H1 (cell line): ENCODE measurements around the gene MAP7D2. TPM values are rescaled to one million over a fixed set of nuclear protein-coding genes. Genes with fewer than 3 reads are reported as not detected.

Experiments used
- CTCF ChIA-PET: fragments of 300-600 bp; sonication (Branson Sonifier 250); formaldehyde crosslinking; loops from one replicate; lab custom pipeline; 2021; ENCODE audit not compliant: partially characterized antibody; lab: Charles Lee
- POLR2A ChIA-PET: fragments of 300-600 bp; sonication (Branson Sonifier 250); formaldehyde crosslinking; loops from one replicate; lab custom pipeline; 2021; ENCODE audit warnings: inconsistent platforms; ENCODE audit not compliant: partially characterized antibody; lab: Charles Lee
- DNase-seq, 2 experiments: peaks; one replicate each; pipeline versions ENCODE4 v3.0.0 to v3.0.0-alpha.2; 2010 to 2022; ENCODE audit warnings: low spot score in 2 of 2, low read depth in 1 of 2, mixed read lengths in 1 of 2
- FAIRE-seq: peaks from 2 replicates; lab custom pipeline; 2011; peaks lifted over from hg19 to GRCh38; lab: Jason Lieb, UNC
- H2AFZ ChIP-seq: 2 replicates; pipeline ENCODE4 v1.8.1; 2012; ENCODE audit warnings: low read length, inconsistent platforms
- H2AK5ac ChIP-seq: 2 replicates; pipeline ENCODE4 v1.6.1; 2013; ENCODE audit warnings: low read depth, low read length
- H2BK120ac ChIP-seq: replicated peaks from 2 replicates; pipeline ENCODE3; 2013; ENCODE audit warnings: low read depth, low read length, inconsistent platforms
- H2BK12ac ChIP-seq: 2 replicates; pipeline ENCODE4 v1.6.1; 2013; ENCODE audit warnings: low read depth, low read length
- H2BK15ac ChIP-seq: 2 replicates; pipeline ENCODE4 v1.6.1; 2013; ENCODE audit warnings: low read length
- H2BK20ac ChIP-seq: 2 replicates; pipeline ENCODE4 v1.6.1; 2013; ENCODE audit warnings: low read length
- H2BK5ac ChIP-seq: 2 replicates; pipeline ENCODE4 v1.6.1; 2013; ENCODE audit warnings: low read depth, low read length
- H3K14ac ChIP-seq: 2 replicates; pipeline ENCODE4 v1.6.1; 2013; ENCODE audit warnings: inconsistent platforms; ENCODE audit not compliant: insufficient read length
- H3K18ac ChIP-seq: 2 replicates; pipeline ENCODE4 v1.6.1; 2013; ENCODE audit warnings: low read length; ENCODE audit errors: extremely low read depth
- H3K23ac ChIP-seq: 2 replicates; pipeline ENCODE4 v1.6.1; 2013; ENCODE audit warnings: inconsistent platforms; ENCODE audit not compliant: insufficient read length
- H3K23me2 ChIP-seq: 2 replicates; pipeline ENCODE4 v1.6.1; 2013; ENCODE audit warnings: low read depth, low read length
- H3K27ac ChIP-seq: 2 replicates; pipeline ENCODE4 v1.6.1; 2011; ENCODE audit warnings: low read depth, low read length, inconsistent platforms
- H3K27me3 ChIP-seq, 4 experiments: replicated peaks in 1 of 4; 1 replicate in 1 of 4; 2 replicates in 3 of 4; pipeline versions ENCODE4 v1.6.1 to v1.8.1; 2011 to 2013; ENCODE audit warnings: low read length in 3 of 4, mild to moderate bottlenecking in 3 of 4, inconsistent platforms in 2 of 4, mixed read lengths in 2 of 4, moderate library complexity in 1 of 4; ENCODE audit not compliant: control insufficient read depth in 3 of 4, insufficient read depth in 3 of 4; ENCODE audit errors: extremely low read depth in 1 of 4
- H3K36me3 ChIP-seq, 4 experiments: 2 replicates each; pipeline versions ENCODE4 v1.6.1 to v1.8.1; 2011 to 2013; ENCODE audit warnings: mild to moderate bottlenecking in 4 of 4, low read length in 3 of 4, moderate library complexity in 2 of 4, control low read depth in 1 of 4, inconsistent platforms in 1 of 4; ENCODE audit not compliant: insufficient read depth in 4 of 4, control insufficient read depth in 2 of 4
- H3K4ac ChIP-seq: replicated peaks from 2 replicates; pipeline ENCODE3; 2013; ENCODE audit warnings: low read length, low read depth, mixed read lengths, inconsistent platforms; ENCODE audit not compliant: insufficient read length
- H3K4me1 ChIP-seq, 4 experiments: replicated peaks in 1 of 4; 1 replicate in 1 of 4; 2 replicates in 3 of 4; pipeline versions ENCODE4 v1.6.1 to v1.8.1; 2011 to 2013; ENCODE audit warnings: low read length in 3 of 4, inconsistent platforms in 2 of 4, mixed read lengths in 1 of 4; ENCODE audit not compliant: insufficient read depth in 4 of 4, control insufficient read depth in 3 of 4
- H3K4me2 ChIP-seq, 2 experiments: 2 replicates each; pipeline versions ENCODE4 v1.6.1 to v1.8.1; 2011 to 2013; ENCODE audit warnings: low read depth in 2 of 2, low read length in 2 of 2, control low read depth in 1 of 2, inconsistent platforms in 1 of 2, mild to moderate bottlenecking in 1 of 2; ENCODE audit not compliant: insufficient read depth in 1 of 2
- H3K4me3 ChIP-seq, 4 experiments: fragments of 200-600, 300-600 bp in 1 of 4; sonication (generic), shearing (Covaris generic), sonication (Bioruptor Twin) in 1 of 4; 2 replicates each; pipeline versions ENCODE4 v1.5.1 to v1.8.1; 2011 to 2016; ENCODE audit warnings: low read length in 4 of 4, low read depth in 3 of 4, control low read depth in 2 of 4, inconsistent platforms in 2 of 4, mild to moderate bottlenecking in 2 of 4, mixed read lengths in 1 of 4, moderate library complexity in 1 of 4; ENCODE audit not compliant: insufficient read depth in 2 of 4; ENCODE audit errors: extremely low read depth in 1 of 4
- H3K56ac ChIP-seq: replicated peaks from 2 replicates; pipeline ENCODE3; 2013; ENCODE audit warnings: low read depth, mild to moderate bottlenecking, mixed read lengths, low read length, inconsistent platforms; ENCODE audit not compliant: insufficient read length
- H3K79me1 ChIP-seq: 2 replicates; pipeline ENCODE4 v1.6.1; 2013; ENCODE audit warnings: low read depth, low read length, control low read depth
- H3K79me2 ChIP-seq, 2 experiments: 2 replicates each; pipeline versions ENCODE4 v1.6.1 to v1.8.1; 2012 to 2013; ENCODE audit warnings: low read length in 2 of 2, mild to moderate bottlenecking in 2 of 2, inconsistent platforms in 1 of 2; ENCODE audit not compliant: insufficient read depth in 2 of 2, control insufficient read depth in 1 of 2
- H3K9ac ChIP-seq, 4 experiments: replicated peaks in 1 of 4; 1 replicate in 1 of 4; 2 replicates in 3 of 4; pipeline versions ENCODE4 v1.6.1 to v1.8.1; 2011 to 2013; ENCODE audit warnings: low read depth in 3 of 4, low read length in 3 of 4, control low read depth in 2 of 4, mild to moderate bottlenecking in 2 of 4, moderate library complexity in 2 of 4, inconsistent platforms in 1 of 4; ENCODE audit errors: extremely low read depth in 1 of 4
- H3K9me3 ChIP-seq, 2 experiments: 2 replicates each; pipeline versions ENCODE4 v1.6.1 to v1.8.1; 2012 to 2013; ENCODE audit warnings: mild to moderate bottlenecking in 2 of 2, moderate library complexity in 2 of 2, control low read depth in 1 of 2, inconsistent platforms in 1 of 2, low read depth in 1 of 2, low read length in 1 of 2, mixed read lengths in 1 of 2; ENCODE audit not compliant: insufficient read depth in 2 of 2
- H4K20me1 ChIP-seq, 2 experiments: replicated peaks in 1 of 2; 2 replicates each; pipeline versions ENCODE3 to v1.8.1; 2011 to 2013; ENCODE audit warnings: inconsistent platforms in 2 of 2, low read length in 2 of 2, mild to moderate bottlenecking in 1 of 2; ENCODE audit not compliant: insufficient read depth in 2 of 2, control insufficient read depth in 1 of 2
- H4K5ac ChIP-seq: 2 replicates; pipeline ENCODE4 v1.6.1; 2013; ENCODE audit warnings: low read length, low read depth, mixed read lengths, inconsistent platforms; ENCODE audit not compliant: insufficient read length
- H4K8ac ChIP-seq: 2 replicates; pipeline ENCODE4 v1.8.0; 2013; ENCODE audit warnings: mild to moderate bottlenecking, moderate library complexity, low read length, inconsistent platforms; ENCODE audit not compliant: insufficient read depth; ENCODE audit errors: extremely low read depth
- H4K91ac ChIP-seq: replicated peaks from 2 replicates; pipeline ENCODE3; 2013; ENCODE audit warnings: low read length, mixed read lengths, inconsistent platforms; ENCODE audit not compliant: insufficient read length
- CHD2 ChIP-seq: IDR thresholded peaks from 2 replicates; pipeline ENCODE4 v1.6.1; 2012; ENCODE audit warnings: low read length, improper control_type of control experiment
- CREB1 ChIP-seq: IDR thresholded peaks from 2 replicates; pipeline ENCODE4 v1.6.1; 2012; ENCODE audit warnings: inconsistent platforms
- E2F6 ChIP-seq: IDR thresholded peaks from 2 replicates; pipeline ENCODE4 v1.6.1; 2012; ENCODE audit warnings: inconsistent platforms
- HDAC2 ChIP-seq, 2 experiments: fragments of 300-600 bp in 1 of 2; sonication (generic) in 1 of 2; IDR thresholded peaks; 2 replicates each; pipeline ENCODE4 v1.6.1; 2011 to 2012; ENCODE audit warnings: low read depth in 2 of 2, low read length in 2 of 2, mild to moderate bottlenecking in 2 of 2, moderate library complexity in 2 of 2, borderline replicate concordance in 1 of 2, inconsistent platforms in 1 of 2
- HDAC6 ChIP-seq: IDR thresholded peaks from one replicate; pipeline ENCODE4 v1.7.1; 2012; ENCODE audit warnings: low read depth, mild to moderate bottlenecking, inconsistent platforms, low read length, moderate library complexity
- RBBP5 ChIP-seq: IDR thresholded peaks from 2 replicates; pipeline ENCODE4 v1.7.1; 2012; ENCODE audit warnings: low read depth, mild to moderate bottlenecking, inconsistent platforms, low read length, moderate library complexity, borderline replicate concordance
- RXRA ChIP-seq: IDR thresholded peaks from 2 replicates; pipeline ENCODE4 v1.6.1; 2011; ENCODE audit warnings: low read depth, mild to moderate bottlenecking, low read length, moderate library complexity; ENCODE audit not compliant: insufficient read depth
- SP2 ChIP-seq: IDR thresholded peaks from 2 replicates; pipeline ENCODE4 v1.6.1; 2012; ENCODE audit warnings: mild to moderate bottlenecking, low read length, inconsistent platforms
- TBP ChIP-seq: IDR thresholded peaks from 2 replicates; pipeline ENCODE4 v1.6.1; 2011; ENCODE audit warnings: low read depth, low read length, improper control_type of control experiment
- YY1 ChIP-seq: IDR thresholded peaks from 2 replicates; pipeline ENCODE4 v1.6.1; 2011; ENCODE audit warnings: low read depth, mild to moderate bottlenecking, low read length
- ZNF274 ChIP-seq: IDR thresholded peaks from 2 replicates; pipeline ENCODE4 v1.7.0; 2012; ENCODE audit warnings: low read length, borderline replicate concordance; ENCODE audit errors: extremely low read depth
- WGBS, 2 experiments: shearing (Covaris generic) in 1 of 2; methylation state at CpG; one replicate each; pipeline versions ENCODE4 v1.1.6 to v1.1.7; 2013 to 2015; ENCODE audit warnings: low lambda C conversion rate in 2 of 2, mixed read lengths in 2 of 2, inconsistent platforms in 1 of 2, low coverage in 1 of 2, missing lambda C conversion rate in 1 of 2; ENCODE audit not compliant: insufficient replicate concordance in 2 of 2, insufficient coverage in 1 of 2, insufficient read length in 1 of 2; ENCODE audit errors: extremely low coverage in 1 of 2, missing lambda C conversion rate in 1 of 2; 5-methylcytosine and 5-hydroxymethylcytosine counted together
- polyA plus RNA-seq, 7 experiments: library from polyadenylated mRNA; depleted of rRNA in 3 of 7; stranded (reverse) in 5 of 7; unstranded in 2 of 7; fragments of >200 nt in 5 of 7; fragments of 200-250 nt in 2 of 7; gene quantifications; 1 replicate in 5 of 7; 2 replicates in 1 of 7; 4 replicates in 1 of 7; pipeline versions ENCODE4 v1.2.1 to v1.2.3, GENCODE V29; 2011 to 2013; ENCODE audit warnings: missing spikeins in 2 of 7, mixed read lengths in 2 of 7
- total RNA-seq: library from RNA; stranded (reverse); fragmentation: NEBNext Ultra II Directional; extraction: Animal tissue kit (Norgen Biotek cat#: 25700); gene quantifications from 2 replicates; pipeline ENCODE4 v1.2.1, GENCODE V29; 2021

The MAP7D2 gene
- total and polyA plus RNA-seq, 2 of the 8 experiments (the other 6 are each of a cell fraction or from before 2014, with no cell fraction given): 0.65 to 0.83 TPM

GRCh38 chrX:20067709-20068561, 48.8 kb downstream of the MAP7D2 start:
- no peak for FAIRE-seq
- Histone ChIP-seq H2AK5ac (no peak overlapping the region), H3K9me3 (no peaks in the 10 kb centered on the region), H4K5ac (no peak overlapping the region), H3K27me3 (no peaks in the 10 kb centered on the region), H4K91ac (no peak overlapping the region), H3K27ac (no peak overlapping the region), H3K14ac (no peak overlapping the region), H2BK15ac (no peak overlapping the region), H2BK20ac (no peak overlapping the region), H3K23ac (no peak overlapping the region), H3K56ac (no peak overlapping the region), H3K4me3 (no peak overlapping the region), H3K23me2 (no peaks in the 10 kb centered on the region), H4K20me1 (no peaks in the 10 kb centered on the region), H3K9ac (no peak overlapping the region), H3K79me2 (no peaks in the 10 kb centered on the region), H3K79me1 (no peaks in the 10 kb centered on the region), H3K18ac (no peak overlapping the region), H2BK5ac (no peak overlapping the region), H3K36me3 (no peaks in the 10 kb centered on the region), H2BK120ac (no peak overlapping the region), H4K8ac (no peak overlapping the region), H3K4me1 (peaks cover 0 to 2% (median 0%) of the 10 kb centered on the region in 4 experiments; a peak in 2 of 7 replicates), H3K4me2 (no peak overlapping the region), H3K4ac (no peak overlapping the region), H2BK12ac (no peak overlapping the region), H2AFZ (no peak overlapping the region)
- ChIA-PET CTCF (interaction anchor here (0.6 to 2.7 kb wide), 16 partner anchors 9 to 318 kb away, joined by 3 to 10 read pairs (median 3); partner anchors contain the start of gene EIF1AX), POLR2A (no interaction called here)
- WGBS, 2 experiments: 75% methylated on average over 8 of the region's 8 CpGs; no CpG with 5 or more reads in 1 of the 2 experiments
- DNase-seq: no peak
- no peak for TF ChIP-seq RBBP5
- TF ChIP-seq CHD2: no peak
- no peak for TF ChIP-seq ZNF274
- no peak for TF ChIP-seq TBP
- TF ChIP-seq RXRA: no peak
- no peak for TF ChIP-seq SP2
- TF ChIP-seq HDAC2 (IDR thresholded peaks at IDR 0.05; ENCODE audit: borderline replicate concordance in 1 of 2, low read depth in 2 of 2, low read length in 2 of 2): no peak
- TF ChIP-seq HDAC6: no peak
- TF ChIP-seq E2F6: no peak
- TF ChIP-seq YY1: no peak
- no peak for TF ChIP-seq CREB1
